Mononuclear cell (primary cell): ENCODE data around the gene PRPS2. TPM values are rescaled to one million over a fixed set of nuclear protein-coding genes. Genes with fewer than 3 reads are reported as not detected.

Experiments
- H3K27me3 ChIP-seq: 2 replicates; pipeline ENCODE4 v1.6.0; 2011; ENCODE audit warnings: low read length, control low read depth; ENCODE audit not compliant: insufficient read depth
- H3K4me1 ChIP-seq: 2 replicates; pipeline ENCODE4 v1.5.1; 2011; ENCODE audit warnings: mild to moderate bottlenecking, low read length, control low read depth; ENCODE audit not compliant: insufficient read depth
- H3K4me3 ChIP-seq: 2 replicates; pipeline ENCODE4 v1.5.1; 2011; ENCODE audit warnings: mild to moderate bottlenecking, low read length, moderate library complexity
- H3K9me3 ChIP-seq: 2 replicates; pipeline ENCODE4 v1.5.1; 2011; ENCODE audit warnings: low read depth, mild to moderate bottlenecking, control low read depth, low read length
- total RNA-seq: library from RNA; depleted of rRNA; stranded (reverse); fragments of >200 nt; gene quantifications from one replicate; pipeline ENCODE4 v1.2.3, GENCODE V29; 2012

PRPS2 gene
- total RNA-seq, 1 donor, result 15.7 TPM

DNA sequence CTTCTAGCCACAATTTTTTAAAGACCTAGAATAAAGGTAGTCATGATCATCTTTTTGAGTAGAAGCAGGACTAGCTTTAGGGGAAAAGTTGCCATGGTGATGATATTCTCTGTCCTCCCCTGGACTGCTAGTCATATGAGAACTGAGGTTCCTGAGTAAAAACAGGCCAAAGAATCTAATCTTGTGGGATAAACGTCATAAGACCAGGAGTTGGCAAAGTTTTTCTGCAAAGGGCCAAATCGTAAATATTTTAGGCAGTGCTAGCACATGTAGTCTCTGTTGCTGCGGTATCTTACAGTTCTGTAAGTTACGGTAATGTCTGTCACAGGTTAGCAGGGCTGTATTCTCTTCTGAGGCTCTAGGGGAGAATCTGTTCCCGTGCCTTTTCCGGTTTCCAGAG, 3.4 kb downstream of the PRPS2 start:
- Histone ChIP-seq H3K4me3 (no peak overlapping the region), H3K9me3 (no peaks in the 10 kb centered on the region), H3K27me3 (no peaks in the 10 kb centered on the region), H3K4me1 (peaks cover 10% of the 10 kb centered on the region)

DNA sequence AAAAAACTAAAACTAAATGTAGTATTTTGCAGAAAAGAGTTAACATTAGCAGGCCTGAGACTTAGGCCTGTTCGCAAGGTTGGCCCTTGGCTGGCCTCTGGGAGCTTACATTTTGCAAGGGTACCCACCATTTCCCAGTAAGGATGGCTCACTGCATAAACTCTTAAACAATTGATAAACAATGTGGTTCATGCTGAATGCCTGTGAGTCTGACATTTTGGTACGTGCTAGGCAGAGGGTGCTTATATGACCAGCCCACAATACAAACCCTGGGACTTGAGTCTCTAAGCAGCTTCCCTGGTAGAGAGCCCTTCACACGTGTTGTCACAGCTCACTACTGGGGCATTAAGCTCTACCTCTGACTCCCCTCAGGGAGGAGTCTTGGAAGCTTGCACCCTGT, 7.4 kb downstream of the PRPS2 start:
- H3K27me3 ChIP-seq, result no peaks in the 10 kb centered on the region
- H3K4me3 ChIP-seq, result no peak overlapping the region
- H3K4me1 ChIP-seq, result no peaks in the 10 kb centered on the region

DNA sequence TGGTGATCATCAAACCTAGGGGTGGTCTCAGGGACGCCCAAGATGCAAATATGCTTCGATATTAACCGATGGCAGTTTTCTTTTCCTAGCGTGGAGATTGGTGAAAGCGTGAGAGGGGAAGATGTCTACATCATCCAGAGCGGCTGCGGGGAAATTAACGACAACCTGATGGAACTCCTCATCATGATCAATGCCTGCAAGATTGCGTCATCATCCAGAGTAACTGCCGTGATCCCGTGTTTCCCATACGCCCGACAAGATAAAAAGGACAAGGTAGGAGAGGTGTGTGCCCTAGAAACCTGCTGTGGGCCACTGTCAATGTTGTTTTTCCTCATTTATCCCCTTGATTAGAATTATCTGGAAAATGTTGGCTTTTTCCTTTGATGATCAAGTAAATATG, 7.9 kb downstream of the PRPS2 start:
- Histone ChIP-seq H3K4me1 (no peaks in the 10 kb centered on the region), H3K4me3 (no peak overlapping the region)

More for the DNA sequence above, 7.4 kb downstream of the PRPS2 start:
- H3K9me3 ChIP-seq, result no peaks in the 10 kb centered on the region

DNA sequence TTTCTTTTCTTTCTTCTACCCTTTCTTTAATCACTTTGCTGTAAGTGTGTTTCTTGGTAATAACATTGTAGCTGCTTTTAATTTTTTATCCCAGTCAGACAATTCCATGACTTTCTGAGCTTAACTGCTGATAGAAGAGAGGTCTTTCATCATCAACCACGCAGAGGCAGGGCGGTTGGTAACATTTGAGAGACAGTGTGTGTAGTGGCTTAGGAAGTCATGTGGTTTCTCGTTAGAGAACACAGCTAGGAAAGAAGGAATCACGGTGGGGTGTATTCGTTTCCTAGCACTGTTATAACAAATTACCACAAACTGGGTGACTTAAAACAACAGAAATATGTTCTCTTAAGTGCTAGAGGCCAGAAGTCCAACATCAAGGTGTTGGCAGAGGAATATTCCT, 11.5 kb downstream of the PRPS2 start:
- Histone ChIP-seq H3K27me3 (no peaks in the 10 kb centered on the region), H3K4me1 (no peaks in the 10 kb centered on the region), H3K9me3 (no peaks in the 10 kb centered on the region), H3K4me3 (no peak overlapping the region)

More for the DNA sequence above, 7.9 kb downstream of the PRPS2 start:
- H3K27me3 ChIP-seq, result no peaks in the 10 kb centered on the region
- H3K9me3 ChIP-seq, result no peaks in the 10 kb centered on the region

DNA sequence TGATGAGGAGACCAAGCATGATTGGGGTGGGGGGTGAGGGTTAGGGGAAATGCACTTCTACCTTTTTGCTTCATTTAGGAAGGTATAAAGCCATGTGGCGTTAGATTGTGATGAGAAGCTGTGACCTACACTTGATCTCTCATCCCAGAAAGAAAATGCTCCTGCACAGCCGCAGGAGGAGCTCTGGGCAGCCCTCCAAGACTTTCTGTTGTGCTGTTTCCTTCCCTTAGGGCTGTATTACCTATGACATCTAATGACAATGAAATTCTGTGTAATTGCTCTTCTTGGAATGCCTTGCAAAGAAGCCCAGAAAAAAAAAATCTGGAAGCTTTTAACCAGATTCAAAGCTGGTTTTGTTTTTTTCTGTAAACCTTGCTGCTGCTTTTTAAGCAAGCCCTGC, 13.4 kb downstream of the PRPS2 start:
- H3K4me1 ChIP-seq, result no peaks in the 10 kb centered on the region
- no peak overlapping the region for H3K4me3 ChIP-seq
- no peaks in the 10 kb centered on the region for H3K9me3 ChIP-seq
- H3K27me3 ChIP-seq, result no peaks in the 10 kb centered on the region

DNA sequence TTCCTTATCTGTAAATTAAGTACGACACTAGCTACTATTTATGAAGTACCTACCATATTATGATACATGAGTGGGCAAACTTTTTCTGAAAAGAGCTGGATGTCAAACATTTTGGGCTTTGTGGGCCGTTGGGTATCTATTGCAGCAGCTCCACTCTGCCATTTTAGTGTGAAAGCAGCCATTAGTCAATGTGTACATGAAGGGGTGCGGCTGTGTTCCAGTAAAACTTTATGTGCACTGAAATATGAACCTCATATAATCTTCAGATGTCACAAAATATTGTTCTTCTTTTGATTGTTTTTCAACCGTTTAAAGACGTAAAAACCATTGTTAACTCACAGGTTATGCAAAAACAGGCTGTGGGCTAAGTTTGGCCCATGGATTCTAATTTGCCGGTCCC, 14.1 kb downstream of the PRPS2 start:
- Histone ChIP-seq H3K4me1 (no peaks in the 10 kb centered on the region), H3K9me3 (no peaks in the 10 kb centered on the region)

DNA sequence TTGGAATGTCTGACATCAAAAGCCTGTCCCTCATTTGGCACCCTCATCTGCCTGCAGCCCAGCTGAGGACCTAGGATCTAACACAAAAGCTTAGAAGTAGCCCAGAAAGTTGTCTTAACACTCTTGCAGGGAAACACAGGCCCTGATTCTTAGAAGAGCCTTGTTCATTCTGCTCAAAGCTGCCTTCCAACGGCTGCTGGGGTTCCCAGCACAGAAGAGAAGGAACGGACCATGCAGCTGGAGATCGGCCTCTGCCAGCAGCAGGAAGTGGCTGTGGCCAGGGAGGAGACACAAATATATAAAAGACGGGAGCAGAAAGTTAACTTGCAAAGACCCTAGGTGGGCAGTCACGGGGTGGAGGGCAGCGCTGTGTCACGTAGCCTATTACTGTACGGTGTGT, 20.4 kb downstream of the PRPS2 start:
- no peak overlapping the region for H3K4me3 ChIP-seq
- H3K27me3 ChIP-seq, result no peaks in the 10 kb centered on the region
- no peaks in the 10 kb centered on the region for H3K4me1 ChIP-seq
- no peaks in the 10 kb centered on the region for H3K9me3 ChIP-seq

More for the DNA sequence above, 14.1 kb downstream of the PRPS2 start:
- Histone ChIP-seq H3K27me3 (no peaks in the 10 kb centered on the region), H3K4me3 (no peak overlapping the region)

DNA sequence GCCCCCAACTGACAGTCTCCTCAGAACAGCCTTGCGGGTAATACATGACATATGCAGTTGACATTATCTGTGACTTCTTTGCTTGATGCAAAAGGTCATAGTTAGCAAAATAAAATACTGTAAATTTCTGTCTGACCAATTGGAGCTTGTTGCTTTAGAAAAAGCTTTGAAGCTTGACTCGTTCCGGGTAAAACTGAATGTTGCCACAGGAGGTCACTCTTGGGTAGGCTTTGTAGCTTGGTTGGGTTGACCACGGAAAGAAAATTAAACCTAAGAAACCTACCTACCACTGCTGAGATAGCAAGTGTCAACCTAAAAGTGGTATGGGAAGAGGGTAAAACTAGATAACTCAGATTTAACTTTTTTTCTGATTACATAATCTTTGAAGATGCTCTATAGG, 23.2 kb downstream of the PRPS2 start:
- H3K4me1 ChIP-seq, result no peaks in the 10 kb centered on the region
- H3K4me3 ChIP-seq, result no peak overlapping the region
- no peaks in the 10 kb centered on the region for H3K9me3 ChIP-seq
- no peaks in the 10 kb centered on the region for H3K27me3 ChIP-seq

DNA sequence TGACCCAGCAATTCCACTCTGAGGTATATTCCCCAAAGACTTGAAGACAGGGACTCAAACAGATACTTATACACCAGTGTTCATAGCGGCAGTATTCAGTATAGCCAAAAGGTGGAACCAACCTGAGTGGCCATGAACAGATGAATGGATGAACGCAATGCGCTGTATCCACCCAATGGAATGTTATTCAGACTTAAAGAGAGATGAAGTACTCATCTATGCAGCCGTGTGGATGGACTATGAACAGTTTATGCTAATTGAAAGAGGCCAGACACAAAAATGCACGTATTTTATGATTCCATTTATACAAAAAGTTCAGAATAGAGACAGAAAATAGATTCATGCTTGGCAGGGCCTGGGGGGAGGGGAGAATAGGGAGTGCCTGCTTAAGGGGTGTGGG, 26.3 kb downstream of the PRPS2 start:
- no peak overlapping the region for H3K4me3 ChIP-seq
- H3K9me3 ChIP-seq, result no peaks in the 10 kb centered on the region
- H3K4me1 ChIP-seq, result no peaks in the 10 kb centered on the region
- no peaks in the 10 kb centered on the region for H3K27me3 ChIP-seq

DNA sequence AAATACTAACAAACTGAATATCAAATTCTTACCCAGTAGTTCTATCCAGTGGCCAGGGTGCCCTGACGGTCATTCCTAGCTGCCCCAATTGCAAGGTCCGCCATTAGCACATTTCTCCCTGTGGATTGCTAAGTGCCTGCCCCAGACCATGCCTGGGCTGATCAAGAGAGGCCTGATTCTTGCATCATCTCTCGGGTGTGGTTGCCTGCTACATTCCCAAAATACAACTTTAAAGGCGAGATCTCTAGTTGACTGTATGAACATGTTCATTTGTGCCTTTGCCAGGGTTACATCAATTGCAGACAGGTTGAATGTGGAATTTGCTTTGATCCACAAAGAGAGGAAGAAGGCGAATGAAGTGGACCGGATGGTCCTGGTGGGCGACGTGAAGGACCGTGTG, 28.0 kb downstream of the PRPS2 start:
- H3K27me3 ChIP-seq, result no peaks in the 10 kb centered on the region
- no peaks in the 10 kb centered on the region for H3K9me3 ChIP-seq
- no peak overlapping the region for H3K4me3 ChIP-seq
- no peaks in the 10 kb centered on the region for H3K4me1 ChIP-seq

DNA sequence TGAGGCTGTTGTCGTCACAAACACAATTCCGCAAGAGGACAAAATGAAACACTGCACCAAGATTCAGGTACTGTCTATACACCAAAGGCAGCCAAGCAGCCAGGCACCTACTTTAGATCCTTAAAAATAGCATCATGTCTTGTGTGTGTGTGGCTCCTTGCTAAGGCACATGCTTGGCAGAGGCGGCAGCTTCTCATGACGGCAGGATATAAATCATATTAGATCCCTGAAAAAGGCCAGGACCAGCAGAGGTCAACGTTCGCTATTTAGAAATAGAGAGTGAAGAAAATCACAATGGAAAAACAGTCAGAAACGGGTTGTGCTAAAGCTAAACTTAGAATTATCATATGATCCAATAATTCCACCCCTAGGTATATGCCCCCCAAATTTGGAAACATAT, 29.5 kb downstream of the PRPS2 start:
- Histone ChIP-seq H3K4me1 (no peaks in the 10 kb centered on the region), H3K9me3 (no peaks in the 10 kb centered on the region), H3K27me3 (no peaks in the 10 kb centered on the region), H3K4me3 (no peak overlapping the region)

DNA sequence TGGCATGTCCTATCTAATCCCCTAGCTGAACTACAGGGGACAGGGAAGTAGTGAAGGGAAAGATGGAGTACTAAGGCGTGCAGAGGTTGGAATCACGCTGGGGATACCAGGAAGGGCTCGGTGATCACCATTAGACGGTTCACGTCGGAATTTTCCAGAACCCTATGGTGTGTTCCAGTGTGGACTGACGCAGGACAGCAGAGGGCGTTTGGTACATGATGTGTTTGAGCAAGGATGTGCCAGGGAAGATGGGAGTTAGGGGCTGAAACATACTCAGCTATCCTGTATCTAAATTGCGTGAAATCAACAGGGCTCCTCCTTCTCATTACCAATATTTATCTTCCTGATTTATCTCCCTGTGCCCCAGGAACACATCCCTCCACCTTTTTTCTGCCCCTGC, 33.7 kb downstream of the PRPS2 start:
- H3K4me1 ChIP-seq, result no peaks in the 10 kb centered on the region
- no peak overlapping the region for H3K4me3 ChIP-seq
- H3K27me3 ChIP-seq, result no peaks in the 10 kb centered on the region
- no peaks in the 10 kb centered on the region for H3K9me3 ChIP-seq

DNA sequence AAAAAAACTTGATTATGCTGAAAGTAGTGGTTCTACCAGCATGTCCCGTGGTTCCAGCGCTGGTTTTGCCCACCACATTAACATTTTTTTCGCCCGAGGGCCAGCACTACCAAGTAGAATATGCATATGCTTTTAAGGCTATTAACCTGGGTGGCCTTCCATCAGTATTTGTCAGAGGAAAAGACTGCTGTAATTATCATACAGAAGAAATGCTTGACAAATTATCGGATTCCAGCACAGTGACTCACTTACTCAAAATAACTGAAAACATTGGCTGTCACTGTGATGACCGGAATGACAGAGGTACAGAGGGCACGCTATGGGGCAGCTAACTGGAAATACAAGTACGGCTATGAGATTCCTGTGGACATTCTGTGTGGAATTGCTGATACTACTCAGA, 34.6 kb downstream of the PRPS2 start:
- Histone ChIP-seq H3K4me1 (no peaks in the 10 kb centered on the region), H3K27me3 (no peaks in the 10 kb centered on the region), H3K9me3 (no peaks in the 10 kb centered on the region)

DNA sequence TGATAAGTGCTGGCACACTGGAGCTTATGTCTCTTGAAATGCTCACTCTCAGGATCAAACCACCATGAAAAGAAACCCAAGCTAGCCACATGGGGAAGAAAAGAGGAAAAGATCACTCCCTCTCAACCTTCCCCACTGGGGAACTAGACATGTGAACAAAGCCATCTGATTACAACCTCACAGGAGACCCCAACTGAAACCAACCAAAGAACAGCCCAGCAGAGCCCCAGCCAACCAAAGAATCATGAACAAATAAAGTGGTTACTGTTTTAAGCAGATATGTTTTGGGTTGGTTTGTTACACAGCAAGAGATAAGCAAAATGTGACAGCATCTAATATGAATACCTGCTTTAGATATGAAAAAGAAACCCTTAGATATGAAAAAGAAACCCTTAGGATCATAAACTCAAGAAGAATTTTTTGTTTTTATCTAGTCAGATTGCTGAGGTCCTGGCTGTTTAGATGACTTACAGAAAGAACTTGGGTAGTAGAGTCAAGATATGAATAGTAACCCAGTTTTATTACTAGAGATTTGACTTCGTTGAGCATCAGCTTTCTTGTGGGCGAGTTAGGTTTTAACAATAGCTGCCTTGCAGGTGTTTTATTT, 52.0 kb downstream of the PRPS2 start:
- no peak overlapping the region for H3K4me3 ChIP-seq
- H3K4me1 ChIP-seq, result peaks cover 6% of the 10 kb centered on the region
- no peaks in the 10 kb centered on the region for H3K9me3 ChIP-seq
- no peaks in the 10 kb centered on the region for H3K27me3 ChIP-seq

More for the DNA sequence above, 34.6 kb downstream of the PRPS2 start:
- H3K4me3 ChIP-seq, result no peak overlapping the region

DNA sequence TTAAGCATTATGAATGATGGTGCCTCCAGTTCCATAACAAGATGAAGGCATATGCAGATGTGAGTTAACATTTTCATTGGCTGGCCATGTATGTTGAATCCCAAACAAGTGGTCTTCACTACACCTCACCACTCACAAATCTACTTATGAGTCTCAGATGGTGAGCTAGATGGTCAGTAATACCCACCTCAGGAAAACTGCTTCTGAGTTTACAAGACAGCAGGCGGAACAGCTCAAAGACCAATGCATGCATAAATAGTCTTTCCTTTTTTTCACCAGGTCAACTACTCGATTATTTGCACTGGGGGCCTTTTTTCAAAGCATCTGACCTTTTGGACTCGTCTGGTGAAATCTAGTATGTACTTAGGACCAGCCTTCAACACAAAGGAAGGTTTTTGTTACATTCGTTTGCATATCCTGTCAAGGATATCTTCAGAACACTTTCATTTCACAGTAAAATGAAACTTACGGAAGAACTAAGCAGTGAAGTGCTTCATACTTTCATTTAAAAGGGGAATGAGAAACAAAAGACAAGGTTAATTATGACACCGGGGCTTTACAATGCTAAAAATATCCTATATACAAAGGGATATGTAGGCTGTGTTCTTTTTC, 52.6 kb downstream of the PRPS2 start:
- no peak overlapping the region for H3K4me3 ChIP-seq

DNA sequence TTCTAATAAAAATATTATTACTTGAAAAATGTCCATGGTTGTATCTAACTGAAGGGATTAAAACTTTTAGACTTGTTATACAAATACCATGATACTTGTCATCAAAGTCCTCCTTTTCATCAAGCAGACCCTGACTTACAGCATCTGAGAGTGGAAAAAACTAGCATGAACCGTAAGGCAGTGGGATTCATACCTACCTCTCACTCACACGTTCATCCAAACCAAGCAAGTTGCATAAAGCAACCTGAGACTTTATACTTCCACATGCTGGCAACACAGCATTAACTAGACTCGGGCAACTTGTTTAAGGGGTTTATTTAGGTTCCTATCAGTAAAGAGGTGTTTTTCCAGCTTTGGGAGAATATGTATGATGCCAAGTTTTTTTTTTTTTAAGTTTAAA, 53.1 kb downstream of the PRPS2 start:
- no peak overlapping the region for H3K4me3 ChIP-seq
- no peaks in the 10 kb centered on the region for H3K27me3 ChIP-seq
- H3K4me1 ChIP-seq, result peaks cover 6% of the 10 kb centered on the region
- H3K9me3 ChIP-seq, result no peaks in the 10 kb centered on the region

More for the DNA sequence above, 52.6 kb downstream of the PRPS2 start:
- Histone ChIP-seq H3K9me3 (no peaks in the 10 kb centered on the region), H3K4me1 (peaks cover 6% of the 10 kb centered on the region), H3K27me3 (no peaks in the 10 kb centered on the region)
